Gastroesophageal sphincter (tissue), 4 donors: ENCODE measurements around the gene SURF4. TPM values are rescaled to one million over a fixed set of nuclear protein-coding genes. Genes with fewer than 3 reads are reported as not detected.

Experiments used
- ATAC-seq: fragments of 150-250 bp; one replicate; pipeline ENCODE4 v1.9.1; 2016; ENCODE audit warnings: mild to moderate bottlenecking, moderate library complexity
- H3K27ac ChIP-seq, 4 donors: fragments of 200-600 bp; sonication (generic) in 3 of 4; 1 replicate in 3 of 4; 2 replicates in 1 of 4; pipeline ENCODE4 v1.5.1; 2016 to 2019
- H3K27me3 ChIP-seq: fragments of 200-600 bp; sonication (generic); one replicate; pipeline ENCODE4 v1.5.1; 2019
- H3K36me3 ChIP-seq, 2 donors: fragments of 200-600 bp; sonication (generic); one replicate each; pipeline ENCODE4 v1.5.1; 2019; ENCODE audit warnings: control low read depth in 1 of 2
- H3K4me1 ChIP-seq, 3 donors: fragments of 200-600 bp; sonication (generic); 1 replicate in 2 of 3; 2 replicates in 1 of 3; pipeline ENCODE4 v1.5.1; 2016 to 2019; ENCODE audit warnings: control low read depth in 2 of 3
- H3K4me3 ChIP-seq, 2 donors: fragments of 200-600 bp; sonication (generic); one replicate each; pipeline ENCODE4 v1.5.1; 2019; ENCODE audit warnings: mild to moderate bottlenecking in 1 of 2, moderate library complexity in 1 of 2
- H3K9me3 ChIP-seq, 3 donors: fragments of 200-600 bp; sonication (generic); one replicate each; pipeline ENCODE4 v1.5.1; 2017 to 2019; ENCODE audit warnings: control low read depth in 2 of 3
- EP300 ChIP-seq: sonication (generic); formaldehyde crosslinking; IDR thresholded peaks from one replicate; pipeline ENCODE4 v1.6.1; 2017; ENCODE audit warnings: antibody characterized with exemption, mild to moderate bottlenecking
- POLR2A ChIP-seq, 2 donors: fragments of 450-650 bp; IDR thresholded peaks; one replicate each; pipeline ENCODE4 v1.6.1; 2017; ENCODE audit warnings: antibody characterized with exemption in 2 of 2, mild to moderate bottlenecking in 2 of 2, moderate library complexity in 1 of 2
- POLR2AphosphoS5 ChIP-seq: sonication (generic); formaldehyde crosslinking; IDR thresholded peaks from one replicate; pipeline ENCODE4 v1.6.1; 2017; ENCODE audit warnings: antibody characterized with exemption
- WGBS, 2 donors: methylation state at CpG; one replicate each; pipeline ENCODE4 v1.1.5; 2018; ENCODE audit warnings: low coverage in 1 of 2; 5-methylcytosine and 5-hydroxymethylcytosine counted together
- total RNA-seq, 4 donors: library from RNA; depleted of rRNA; stranded (reverse); fragments of >200 nt; gene quantifications; one replicate each; pipeline ENCODE4 v1.1.0, GENCODE V29; 2016
- TF ChIP-seq, protein P1 (sequence below), 4 experiments: fragments of 200-600 bp in 2 of 4; fragments of 450-650 bp in 2 of 4; sonication (generic) in 1 of 4; IDR thresholded peaks; one replicate each; pipeline ENCODE4 v1.5.1; 2017 to 2019; ENCODE audit warnings: antibody characterized with exemption in 4 of 4, mild to moderate bottlenecking in 2 of 4, moderate library complexity in 2 of 4

SURF4 gene
- total RNA-seq, 4 donors from 2014 or later, result 78.1 to 139 (median 108) TPM

DNA sequence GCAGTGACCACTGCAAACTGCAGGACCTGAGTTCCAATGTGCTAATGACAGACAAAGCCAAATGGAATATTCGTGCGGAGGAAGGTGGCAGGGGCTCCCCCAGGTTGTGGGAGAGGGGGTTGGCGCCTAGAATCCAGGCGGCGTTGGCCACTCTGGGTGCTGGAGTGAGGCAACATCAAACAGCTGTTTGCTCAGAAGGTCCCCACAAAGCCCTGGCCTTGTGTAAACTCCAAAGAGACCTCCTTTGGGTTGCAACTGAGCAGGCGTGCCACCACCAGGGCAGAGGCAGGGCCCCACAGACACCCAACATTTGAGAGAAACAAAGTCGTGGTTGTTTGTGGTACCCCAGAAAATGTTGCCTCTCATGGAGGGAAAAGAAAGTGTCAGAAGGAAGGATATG, 14.9 kb upstream of the SURF4 start:
- 73% methylated on average over 5 of the region's 7 CpGs; no CpG with 5 or more reads in 1 of the 2 donors for WGBS, 2 donors
- ATAC-seq, result no peak
- Histone ChIP-seq H3K27ac (no peak overlapping the region), H3K36me3 (no peaks in the 10 kb centered on the region), H3K27me3 (peaks cover 59% of the 10 kb centered on the region), H3K4me3 (no peak overlapping the region), H3K4me1 (no peaks in the 10 kb centered on the region), H3K9me3 (no peaks in the 10 kb centered on the region)
- TF ChIP-seq EP300 (no peak), POLR2AphosphoS5 (no peak), POLR2A (IDR thresholded peaks at IDR 0.05) (no peak)
- TF ChIP-seq, protein P1, sequence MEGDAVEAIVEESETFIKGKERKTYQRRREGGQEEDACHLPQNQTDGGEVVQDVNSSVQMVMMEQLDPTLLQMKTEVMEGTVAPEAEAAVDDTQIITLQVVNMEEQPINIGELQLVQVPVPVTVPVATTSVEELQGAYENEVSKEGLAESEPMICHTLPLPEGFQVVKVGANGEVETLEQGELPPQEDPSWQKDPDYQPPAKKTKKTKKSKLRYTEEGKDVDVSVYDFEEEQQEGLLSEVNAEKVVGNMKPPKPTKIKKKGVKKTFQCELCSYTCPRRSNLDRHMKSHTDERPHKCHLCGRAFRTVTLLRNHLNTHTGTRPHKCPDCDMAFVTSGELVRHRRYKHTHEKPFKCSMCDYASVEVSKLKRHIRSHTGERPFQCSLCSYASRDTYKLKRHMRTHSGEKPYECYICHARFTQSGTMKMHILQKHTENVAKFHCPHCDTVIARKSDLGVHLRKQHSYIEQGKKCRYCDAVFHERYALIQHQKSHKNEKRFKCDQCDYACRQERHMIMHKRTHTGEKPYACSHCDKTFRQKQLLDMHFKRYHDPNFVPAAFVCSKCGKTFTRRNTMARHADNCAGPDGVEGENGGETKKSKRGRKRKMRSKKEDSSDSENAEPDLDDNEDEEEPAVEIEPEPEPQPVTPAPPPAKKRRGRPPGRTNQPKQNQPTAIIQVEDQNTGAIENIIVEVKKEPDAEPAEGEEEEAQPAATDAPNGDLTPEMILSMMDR (IDR thresholded peaks at IDR 0.05), result no peak

DNA sequence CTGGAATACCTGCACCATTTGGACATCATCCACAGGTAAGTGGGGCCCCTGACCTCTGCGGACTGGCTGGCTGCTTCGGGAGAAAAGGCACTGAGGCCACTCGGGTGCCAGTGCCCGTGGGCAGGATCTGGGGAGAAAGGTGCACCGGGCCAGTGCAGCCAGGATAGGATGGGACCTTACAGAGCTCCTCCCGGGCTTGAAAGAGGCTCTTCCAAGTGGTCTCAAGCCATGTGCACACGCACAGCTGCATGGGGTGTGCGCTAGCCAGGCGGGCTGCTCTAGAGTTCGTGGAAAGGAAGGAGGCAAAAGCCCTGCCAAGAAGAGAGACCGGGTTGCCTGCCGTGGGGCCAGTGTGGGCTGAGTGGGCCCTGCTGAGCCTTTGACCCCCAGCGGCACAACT, 13.7 kb upstream of the SURF4 start:
- H3K4me1 ChIP-seq, result no peaks in the 10 kb centered on the region
- TF ChIP-seq POLR2A (IDR thresholded peaks at IDR 0.05), result no peak
- TF ChIP-seq, protein P1 (IDR thresholded peaks at IDR 0.05), result no peak
- no peak for TF ChIP-seq POLR2AphosphoS5
- no peak for TF ChIP-seq EP300
- ATAC-seq, result no peak
- H3K4me3 ChIP-seq, result no peak overlapping the region
- H3K27me3 ChIP-seq, result peaks cover 48% of the 10 kb centered on the region
- H3K9me3 ChIP-seq, result no peaks in the 10 kb centered on the region
- H3K36me3 ChIP-seq, result no peaks in the 10 kb centered on the region
- no peak overlapping the region for H3K27ac ChIP-seq
- WGBS, 2 donors, result 20 to 80% methylated on average over 1 to 4 of the region's 13 CpGs

DNA sequence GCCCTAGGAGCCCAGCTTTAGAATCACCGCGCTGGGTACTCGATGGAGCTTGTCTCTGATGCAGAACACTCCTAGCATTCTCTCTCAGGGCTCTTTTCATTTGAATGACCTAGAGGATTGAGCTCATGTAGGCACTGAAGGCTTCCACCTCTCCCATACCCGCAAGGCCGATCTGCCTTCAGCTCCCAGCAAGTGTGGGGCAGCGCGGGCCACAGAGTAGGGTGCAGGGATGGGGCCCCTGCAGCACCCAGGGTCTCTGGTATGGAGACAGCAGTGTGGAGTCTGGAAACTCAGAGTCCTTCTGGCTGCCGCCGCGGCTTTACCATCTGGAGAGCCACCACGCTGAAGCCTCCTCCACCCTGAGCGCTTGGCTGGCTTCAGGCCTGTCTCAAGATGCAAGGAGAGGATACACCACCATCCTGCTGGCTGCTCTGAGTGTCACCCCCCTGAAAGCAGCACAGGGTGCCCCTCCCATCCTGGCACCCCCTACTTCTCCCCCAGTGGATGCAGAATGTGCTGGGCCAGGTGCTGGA, 13.2 kb upstream of the SURF4 start:
- WGBS, 2 donors, result 86% methylated on average over 2 of the region's 12 CpGs; no CpG with 5 or more reads in 1 of the 2 donors

DNA sequence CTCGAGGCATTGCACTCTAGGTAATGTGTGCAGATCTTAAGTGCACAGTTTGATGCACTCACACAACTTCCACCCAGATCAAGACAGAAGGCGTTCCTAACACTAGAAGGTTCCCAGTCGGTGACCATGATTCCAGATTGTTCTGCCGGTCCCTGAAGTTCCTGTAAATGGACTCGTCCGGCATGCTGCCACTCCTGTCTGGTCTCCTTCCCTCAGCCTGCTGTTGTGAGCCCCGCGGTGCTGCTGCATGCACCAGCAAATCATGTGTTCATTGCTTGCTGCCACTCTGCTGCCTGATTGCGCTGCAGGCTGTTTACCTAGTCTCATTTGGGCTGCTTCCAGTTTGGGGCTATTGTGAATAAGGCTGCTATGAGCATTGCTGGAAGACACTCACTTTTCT, 11.8 kb upstream of the SURF4 start:
- 72 to 89% methylated on average over 3 to 8 of the region's 9 CpGs for WGBS, 2 donors
- no peak overlapping the region for H3K4me3 ChIP-seq
- no peaks in the 10 kb centered on the region for H3K9me3 ChIP-seq
- no peak overlapping the region for H3K27ac ChIP-seq
- no peak for ATAC-seq
- peaks cover 29% of the 10 kb centered on the region for H3K27me3 ChIP-seq
- TF ChIP-seq EP300 (no peak), POLR2AphosphoS5 (no peak), POLR2A (IDR thresholded peaks at IDR 0.05) (no peak)
- TF ChIP-seq, protein P1 (IDR thresholded peaks at IDR 0.05), result no peak
- no peaks in the 10 kb centered on the region for H3K36me3 ChIP-seq
- no peaks in the 10 kb centered on the region for H3K4me1 ChIP-seq

More for the DNA sequence above, 13.2 kb upstream of the SURF4 start:
- Histone ChIP-seq H3K4me3 (no peak overlapping the region), H3K9me3 (no peaks in the 10 kb centered on the region), H3K36me3 (no peaks in the 10 kb centered on the region), H3K4me1 (no peaks in the 10 kb centered on the region), H3K27me3 (peaks cover 43% of the 10 kb centered on the region), H3K27ac (no peak overlapping the region)
- no peak for TF ChIP-seq POLR2AphosphoS5
- no peak for TF ChIP-seq POLR2A (IDR thresholded peaks at IDR 0.05)
- TF ChIP-seq, protein P1 (IDR thresholded peaks at IDR 0.05), result no peak
- no peak for TF ChIP-seq EP300
- no peak for ATAC-seq

GRCh38 chr9:133386338-133386737, 10.5 kb upstream of the SURF4 start:
- no peaks in the 10 kb centered on the region for H3K4me1 ChIP-seq
- peaks cover 20% of the 10 kb centered on the region for H3K27me3 ChIP-seq
- TF ChIP-seq, protein P1 (IDR thresholded peaks at IDR 0.05), result no peak
- no peak for TF ChIP-seq EP300
- TF ChIP-seq POLR2A (IDR thresholded peaks at IDR 0.05), result no peak
- TF ChIP-seq POLR2AphosphoS5, result no peak
- no peak overlapping the region for H3K27ac ChIP-seq
- WGBS, 2 donors, result no CpG with 5 or more reads among the region's 13 CpGs
- H3K4me3 ChIP-seq, result no peak overlapping the region
- ATAC-seq, result no peak
- no peaks in the 10 kb centered on the region for H3K9me3 ChIP-seq
- no peaks in the 10 kb centered on the region for H3K36me3 ChIP-seq
